ENCODE measurements around the gene DSCAM.

The DSCAM gene

DNA sequence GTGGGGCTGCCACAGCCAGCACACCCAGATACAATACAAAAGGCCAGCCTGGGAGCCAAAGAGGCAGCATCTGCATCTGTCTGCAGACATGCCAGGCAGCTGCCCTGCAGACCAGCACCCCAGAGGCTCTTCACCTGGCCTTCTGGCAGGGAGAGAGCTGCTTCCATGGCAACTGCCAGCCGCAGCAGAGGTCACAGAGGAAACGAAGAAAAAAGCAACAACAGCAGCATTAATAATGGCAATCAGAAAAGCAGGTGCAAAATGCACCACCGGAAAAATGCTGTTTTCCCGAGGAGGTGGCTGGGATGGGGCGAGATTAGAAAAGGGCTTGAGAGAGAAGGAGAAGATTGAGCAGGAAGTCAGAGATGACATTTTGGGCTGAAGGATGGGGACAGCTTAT is 670.2 kb downstream of the DSCAM start:
- Histone ChIP-seq H3K4me3 (replicated peaks; ENCODE audit: insufficient read depth, low read length) (no peak overlapping the region), H3K27me3 (ENCODE audit: insufficient read depth, poor library complexity, severe bottlenecking) (no peaks in the 10 kb centered on the region), H3K27ac (replicated peaks) (no peak overlapping the region)
- no peak for TF ChIP-seq SPI1 (IDR thresholded peaks at IDR 0.05; ENCODE audit: borderline replicate concordance, low read depth)
- TF ChIP-seq POLR2AphosphoS5 (IDR thresholded peaks at IDR 0.05; ENCODE audit: low read depth) = no peak
- no peak for TF ChIP-seq REST (IDR thresholded peaks at IDR 0.05; ENCODE audit: insufficient replicate concordance, low read depth)
- no peak for TF ChIP-seq GABPA (IDR thresholded peaks at IDR 0.05; ENCODE audit: low read depth)
- TF ChIP-seq, protein P1, sequence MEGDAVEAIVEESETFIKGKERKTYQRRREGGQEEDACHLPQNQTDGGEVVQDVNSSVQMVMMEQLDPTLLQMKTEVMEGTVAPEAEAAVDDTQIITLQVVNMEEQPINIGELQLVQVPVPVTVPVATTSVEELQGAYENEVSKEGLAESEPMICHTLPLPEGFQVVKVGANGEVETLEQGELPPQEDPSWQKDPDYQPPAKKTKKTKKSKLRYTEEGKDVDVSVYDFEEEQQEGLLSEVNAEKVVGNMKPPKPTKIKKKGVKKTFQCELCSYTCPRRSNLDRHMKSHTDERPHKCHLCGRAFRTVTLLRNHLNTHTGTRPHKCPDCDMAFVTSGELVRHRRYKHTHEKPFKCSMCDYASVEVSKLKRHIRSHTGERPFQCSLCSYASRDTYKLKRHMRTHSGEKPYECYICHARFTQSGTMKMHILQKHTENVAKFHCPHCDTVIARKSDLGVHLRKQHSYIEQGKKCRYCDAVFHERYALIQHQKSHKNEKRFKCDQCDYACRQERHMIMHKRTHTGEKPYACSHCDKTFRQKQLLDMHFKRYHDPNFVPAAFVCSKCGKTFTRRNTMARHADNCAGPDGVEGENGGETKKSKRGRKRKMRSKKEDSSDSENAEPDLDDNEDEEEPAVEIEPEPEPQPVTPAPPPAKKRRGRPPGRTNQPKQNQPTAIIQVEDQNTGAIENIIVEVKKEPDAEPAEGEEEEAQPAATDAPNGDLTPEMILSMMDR (IDR thresholded peaks at IDR 0.05; ENCODE audit: insufficient read depth, low read length) = no peak
- no peak for DNase-seq (ENCODE audit: low read depth in 1 of 2, low spot score in 1 of 2)

GRCh38 chr21:40173816-40174215 is 673.1 kb downstream of the DSCAM start:
- TF ChIP-seq POLR2AphosphoS5 (IDR thresholded peaks at IDR 0.05; ENCODE audit: low read depth) (no peak), SPI1 (IDR thresholded peaks at IDR 0.05; ENCODE audit: borderline replicate concordance, low read depth) (no peak), GABPA (IDR thresholded peaks at IDR 0.05; ENCODE audit: low read depth) (no peak), REST (IDR thresholded peaks at IDR 0.05; ENCODE audit: insufficient replicate concordance, low read depth) (no peak)
- TF ChIP-seq, protein P1 (IDR thresholded peaks at IDR 0.05; ENCODE audit: insufficient read depth, low read length) = no peak
- Histone ChIP-seq H3K4me3 (replicated peaks; ENCODE audit: insufficient read depth, low read length) (no peak overlapping the region), H3K27me3 (ENCODE audit: insufficient read depth, poor library complexity, severe bottlenecking) (no peaks in the 10 kb centered on the region), H3K27ac (replicated peaks) (no peak overlapping the region)
- DNase-seq (ENCODE audit: low read depth in 1 of 2, low spot score in 1 of 2) = no peak

- H3K4me3 ChIP-seq (replicated peaks; ENCODE audit: insufficient read depth, low read length) = no peak overlapping the region
- no peaks in the 10 kb centered on the region for H3K27me3 ChIP-seq (ENCODE audit: insufficient read depth, poor library complexity, severe bottlenecking)
These were observed 677.0 kb downstream of the DSCAM start for GRCh38 chr21:40169971-40170370.

More at GRCh38 chr21:40169971-40170370, 677.0 kb downstream of the DSCAM start:
- no peak for DNase-seq (ENCODE audit: low read depth in 1 of 2, low spot score in 1 of 2)
- no peak for TF ChIP-seq GABPA (IDR thresholded peaks at IDR 0.05; ENCODE audit: low read depth)
- no peak for TF ChIP-seq REST (IDR thresholded peaks at IDR 0.05; ENCODE audit: insufficient replicate concordance, low read depth)
- no peak for TF ChIP-seq SPI1 (IDR thresholded peaks at IDR 0.05; ENCODE audit: borderline replicate concordance, low read depth)
- TF ChIP-seq, protein P1 (IDR thresholded peaks at IDR 0.05; ENCODE audit: insufficient read depth, low read length) = no peak
- no peak for TF ChIP-seq POLR2AphosphoS5 (IDR thresholded peaks at IDR 0.05; ENCODE audit: low read depth)
- no peak overlapping the region for H3K27ac ChIP-seq (replicated peaks)
